ENCODE measurements around the gene CHST13.

Gene CHST13

DNA sequence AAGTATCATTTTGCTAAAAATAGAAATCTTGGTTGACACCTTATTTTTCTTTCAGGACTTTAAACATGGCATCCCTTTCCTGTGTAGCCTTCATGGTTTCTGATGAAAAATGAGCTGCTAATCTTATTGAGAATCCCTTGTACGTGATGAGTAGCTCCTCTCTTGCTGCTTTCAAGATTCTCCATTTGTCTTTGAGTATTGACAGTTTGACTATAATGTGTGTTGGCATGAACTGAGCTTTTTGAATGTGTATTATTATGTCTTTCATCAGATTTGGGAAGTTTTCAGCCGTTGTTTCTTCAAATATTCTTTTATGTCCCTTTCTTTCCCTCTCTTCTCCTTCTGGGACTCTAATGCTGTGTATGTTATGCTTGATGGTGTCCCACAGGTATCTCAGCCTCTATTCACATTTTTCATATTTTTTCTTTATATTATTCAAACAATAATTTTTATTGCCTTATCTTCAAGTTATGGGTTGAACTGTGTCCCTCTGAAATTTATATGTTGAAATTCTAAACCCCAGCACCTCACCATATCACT is 38.9 kb downstream of the CHST13 start:
- no peak overlapping the region for H3K4me3 ChIP-seq (ENCODE audit: low read depth, low read length)
- TF ChIP-seq, protein P1, sequence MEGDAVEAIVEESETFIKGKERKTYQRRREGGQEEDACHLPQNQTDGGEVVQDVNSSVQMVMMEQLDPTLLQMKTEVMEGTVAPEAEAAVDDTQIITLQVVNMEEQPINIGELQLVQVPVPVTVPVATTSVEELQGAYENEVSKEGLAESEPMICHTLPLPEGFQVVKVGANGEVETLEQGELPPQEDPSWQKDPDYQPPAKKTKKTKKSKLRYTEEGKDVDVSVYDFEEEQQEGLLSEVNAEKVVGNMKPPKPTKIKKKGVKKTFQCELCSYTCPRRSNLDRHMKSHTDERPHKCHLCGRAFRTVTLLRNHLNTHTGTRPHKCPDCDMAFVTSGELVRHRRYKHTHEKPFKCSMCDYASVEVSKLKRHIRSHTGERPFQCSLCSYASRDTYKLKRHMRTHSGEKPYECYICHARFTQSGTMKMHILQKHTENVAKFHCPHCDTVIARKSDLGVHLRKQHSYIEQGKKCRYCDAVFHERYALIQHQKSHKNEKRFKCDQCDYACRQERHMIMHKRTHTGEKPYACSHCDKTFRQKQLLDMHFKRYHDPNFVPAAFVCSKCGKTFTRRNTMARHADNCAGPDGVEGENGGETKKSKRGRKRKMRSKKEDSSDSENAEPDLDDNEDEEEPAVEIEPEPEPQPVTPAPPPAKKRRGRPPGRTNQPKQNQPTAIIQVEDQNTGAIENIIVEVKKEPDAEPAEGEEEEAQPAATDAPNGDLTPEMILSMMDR (IDR thresholded peaks at IDR 0.05; ENCODE audit: borderline replicate concordance, insufficient read depth, low read depth, low read length), result no peak

DNA sequence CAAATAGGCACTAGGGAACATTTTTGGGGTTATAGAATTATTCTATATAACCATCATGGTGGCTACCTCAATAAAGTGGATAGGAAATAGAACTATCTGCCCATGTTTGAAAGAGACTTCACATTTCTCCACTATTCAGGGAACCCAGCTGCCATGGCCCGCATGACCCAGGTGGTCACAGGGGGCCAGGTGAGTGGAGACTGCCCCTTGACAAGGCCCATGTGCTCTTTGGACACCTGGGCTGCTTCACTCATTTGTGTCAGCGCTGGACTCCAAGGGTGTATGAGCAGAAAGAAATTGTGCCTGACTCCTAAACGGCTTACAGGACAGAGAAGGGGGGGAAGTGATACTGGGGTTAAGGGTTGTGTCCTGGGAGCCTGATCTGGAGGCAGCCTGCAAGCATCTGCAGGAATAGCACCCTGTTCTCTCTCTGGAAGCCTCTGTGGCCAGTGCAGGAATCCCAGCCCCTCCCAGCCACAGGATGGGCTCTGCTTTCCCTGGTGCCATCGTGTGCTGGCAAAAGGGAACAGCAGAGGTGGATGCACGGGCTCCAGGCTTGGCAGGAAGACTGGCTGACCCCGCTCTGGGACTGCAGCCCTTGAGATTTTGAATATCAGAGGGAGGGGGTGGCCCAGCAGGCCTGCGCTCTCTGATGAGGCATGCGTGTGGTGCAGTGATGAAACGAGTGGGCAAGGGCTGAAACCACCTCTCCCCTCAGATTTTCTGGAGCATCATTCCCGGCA is 43.9 kb downstream of the CHST13 start:
- TF ChIP-seq, protein P1 (IDR thresholded peaks at IDR 0.05; ENCODE audit: borderline replicate concordance, insufficient read depth, low read depth, low read length), result no peak
- H3K4me3 ChIP-seq (ENCODE audit: low read depth, low read length), result no peak overlapping the region

DNA sequence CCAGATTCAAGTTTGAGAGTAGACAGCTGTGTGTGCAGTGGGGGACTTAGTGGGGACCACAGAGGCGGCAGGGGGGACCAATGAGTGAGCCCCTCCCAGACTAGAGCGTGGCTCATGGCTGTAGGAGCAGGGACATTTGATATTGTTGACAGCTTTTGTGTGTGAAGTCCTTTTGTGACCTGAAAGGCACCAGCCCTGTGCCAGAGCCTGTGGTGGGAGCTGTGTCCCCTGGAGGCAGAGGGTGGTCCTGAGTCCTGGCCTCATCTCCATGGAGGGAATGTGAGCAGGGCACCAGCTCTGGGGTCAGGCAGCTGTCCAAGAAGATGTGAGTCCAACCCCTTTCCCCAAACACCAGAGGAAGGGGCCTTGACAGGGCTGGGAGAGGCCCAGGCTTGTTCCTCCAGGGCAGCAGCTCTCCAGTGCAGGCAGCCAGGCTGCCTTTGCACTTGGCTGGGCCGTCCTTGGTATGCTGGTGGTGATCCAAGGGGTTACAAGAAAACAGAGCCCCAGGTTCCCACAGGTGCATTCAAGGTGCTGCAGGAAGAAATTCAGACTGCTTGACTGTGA is 44.9 kb downstream of the CHST13 start:
- TF ChIP-seq, protein P1 (IDR thresholded peaks at IDR 0.05; ENCODE audit: borderline replicate concordance, insufficient read depth, low read depth, low read length), result no peak
- no peak overlapping the region for H3K4me3 ChIP-seq (ENCODE audit: low read depth, low read length)

DNA sequence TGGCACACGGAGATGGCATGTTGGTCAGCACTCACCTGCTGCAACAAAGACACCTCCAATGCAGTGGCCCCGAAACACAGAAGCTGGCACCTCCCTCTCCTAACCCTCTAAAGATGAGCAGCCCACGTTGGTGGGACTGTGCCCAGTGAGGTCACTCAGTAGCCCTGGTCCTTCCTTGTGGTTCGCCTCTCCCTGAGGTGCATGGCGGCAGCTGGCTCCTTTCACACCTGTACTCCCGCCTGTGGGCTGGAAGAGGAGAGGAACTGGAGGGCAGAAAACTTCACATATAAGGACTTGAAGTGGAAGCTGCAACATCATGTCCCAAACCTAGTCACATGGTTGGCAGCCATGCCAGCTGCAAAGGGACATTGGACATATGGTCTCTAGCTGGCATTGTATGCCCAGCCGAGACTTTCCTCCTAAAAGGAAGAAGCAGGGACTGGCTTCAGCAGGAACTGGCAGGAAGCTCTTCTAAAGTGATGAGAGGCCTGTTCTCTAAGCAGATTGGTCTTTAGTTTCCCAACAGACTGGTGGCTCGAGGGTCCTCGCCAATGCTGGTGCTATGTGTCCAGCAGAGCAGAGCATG is 45.5 kb downstream of the CHST13 start:
- TF ChIP-seq, protein P1 (IDR thresholded peaks at IDR 0.05; ENCODE audit: borderline replicate concordance, insufficient read depth, low read depth, low read length), result no peak
- H3K4me3 ChIP-seq (ENCODE audit: low read depth, low read length), result no peak overlapping the region

DNA sequence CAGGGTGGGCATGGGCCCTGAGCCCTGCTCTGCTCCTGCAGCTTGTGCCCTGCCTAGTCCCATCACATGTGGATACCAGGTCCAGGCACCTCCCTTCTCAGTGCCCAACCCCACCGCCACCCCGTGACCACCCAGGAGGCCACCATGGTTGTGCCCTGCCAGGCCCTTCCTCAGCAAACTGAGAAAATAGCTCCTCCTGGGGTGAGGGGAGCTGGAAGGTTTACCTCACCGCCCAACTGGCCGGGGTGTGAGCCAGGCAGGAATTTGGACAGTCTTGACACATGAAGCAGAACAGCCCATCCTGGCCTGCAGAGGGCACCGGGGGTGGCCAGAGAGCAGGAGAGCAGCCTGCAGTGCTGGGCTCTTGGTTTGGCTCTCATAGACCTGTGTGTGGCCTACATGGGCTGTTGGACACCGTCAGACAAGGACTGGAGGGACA is 46.2 kb downstream of the CHST13 start:
- TF ChIP-seq, protein P1 (IDR thresholded peaks at IDR 0.05; ENCODE audit: borderline replicate concordance, insufficient read depth, low read depth, low read length), result no peak

DNA sequence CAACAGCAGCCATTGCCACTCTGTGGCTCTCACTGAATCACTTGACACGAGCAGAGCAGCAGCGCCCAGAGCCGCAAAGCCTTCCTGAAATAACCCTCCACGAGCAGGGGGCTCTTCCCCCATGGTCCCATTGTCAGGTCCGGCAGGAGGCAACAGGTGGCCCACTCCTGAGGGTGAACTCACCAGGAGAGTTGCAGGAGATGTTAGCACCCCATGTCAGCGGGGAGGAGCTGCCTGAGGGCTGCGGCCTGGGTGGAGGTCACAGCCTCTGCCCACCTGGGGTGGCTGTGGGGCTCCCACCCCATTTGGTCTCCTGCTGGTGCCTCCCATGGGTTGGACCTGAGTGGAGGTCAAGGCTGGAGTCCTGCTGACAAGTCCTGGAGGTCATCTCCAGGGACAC is 47.1 kb downstream of the CHST13 start:
- H3K4me3 ChIP-seq (ENCODE audit: low read depth, low read length), result no peak overlapping the region
- TF ChIP-seq, protein P1 (IDR thresholded peaks at IDR 0.05; ENCODE audit: borderline replicate concordance, insufficient read depth, low read depth, low read length), result no peak

More for the DNA sequence above, 46.2 kb downstream of the CHST13 start:
- no peak overlapping the region for H3K4me3 ChIP-seq (ENCODE audit: low read depth, low read length)
